GM12878 (cell line): Measurements from ENCODE around the gene TAC3. TPM values are rescaled to one million over a fixed set of nuclear protein-coding genes. Genes with fewer than 3 reads are reported as not detected.

Experiments
- ATAC-seq: fragments of 200-7000 bp; cut with Tn5 transposase; 3 replicates; pipeline ENCODE4 v1.9.1; 2020; ENCODE audit warnings: mild to moderate bottlenecking, moderate library complexity
- BruUV-seq: library from RNA; stranded (reverse); fragments of 400-500 nt; replicated peaks from 2 replicates; lab custom pipeline; 2021; lab: Mats Ljungman, UMichigan
- CTCF ChIA-PET: fragments of 300-600 bp; sonication (Branson Sonifier 250); formaldehyde crosslinking; extraction: SDS; loops from one replicate; lab custom pipeline; 2021; ENCODE audit warnings: inconsistent platforms; lab: Yijun Ruan, JAX
- POLR2A ChIA-PET: fragments of 350-600 bp; formaldehyde crosslinking; extraction: SDS; loops from one replicate; lab custom pipeline; 2021; ENCODE audit warnings: inconsistent platforms; lab: Charles Lee
- RAD21 ChIA-PET: fragments of 300-600 bp; sonication (Branson Sonifier 250); formaldehyde crosslinking; loops from one replicate; lab custom pipeline; 2023; ENCODE audit warnings: antibody characterized with exemption; ENCODE audit not compliant: unreplicated experiment; lab: Charles Lee
- SMC1A ChIA-PET: fragments of 300-600 bp; sonication (Branson Sonifier 250); formaldehyde crosslinking; loops from one replicate; lab custom pipeline; 2023; ENCODE audit not compliant: unreplicated experiment, uncharacterized antibody; lab: Charles Lee
- DNase-seq: peaks from one replicate; pipeline ENCODE4 v3.0.0-alpha.2; 2011; ENCODE audit warnings: low read depth, low spot score
- FAIRE-seq: peaks from 3 replicates; lab custom pipeline; 2011; peaks lifted over from hg19 to GRCh38; lab: Jason Lieb, UNC
- H2AFZ ChIP-seq: 2 replicates; pipeline ENCODE4 v1.6.0; 2011; ENCODE audit warnings: low read depth, low read length, control low read depth; ENCODE audit not compliant: control insufficient read depth
- H3K27ac ChIP-seq: 2 replicates; pipeline ENCODE4 v1.5.1; 2011; ENCODE audit warnings: control low read depth; ENCODE audit not compliant: control insufficient read depth, insufficient read depth
- H3K27me3 ChIP-seq, 2 experiments: replicated peaks in 1 of 2; 2 replicates each; pipeline versions ENCODE4 v1.6.0 to v1.6.1; 2011; ENCODE audit warnings: low read length in 1 of 2; ENCODE audit not compliant: control insufficient read depth in 2 of 2, insufficient read depth in 2 of 2
- H3K36me3 ChIP-seq, 2 experiments: 2 replicates each; pipeline ENCODE4 v1.5.1; 2011; ENCODE audit warnings: low read length in 1 of 2; ENCODE audit not compliant: control insufficient read depth in 2 of 2, insufficient read depth in 2 of 2
- H3K4me1 ChIP-seq: 2 replicates; pipeline ENCODE4 v1.6.1; 2011; ENCODE audit warnings: mild to moderate bottlenecking, low read length, moderate library complexity, mixed read lengths; ENCODE audit not compliant: control insufficient read depth, insufficient read depth
- H3K4me2 ChIP-seq: 2 replicates; pipeline ENCODE4 v1.6.0; 2011; ENCODE audit warnings: control low read depth; ENCODE audit not compliant: control insufficient read depth, insufficient read depth
- H3K4me3 ChIP-seq: fragments of 200-600 bp; sonication (generic); 2 replicates; pipeline ENCODE4 v1.5.1; 2016
- H3K79me2 ChIP-seq: 2 replicates; pipeline ENCODE4 v1.6.0; 2011; ENCODE audit warnings: low read length; ENCODE audit not compliant: control insufficient read depth, insufficient read depth
- H3K9ac ChIP-seq: 2 replicates; pipeline ENCODE4 v1.8.0; 2011; ENCODE audit warnings: low read length, control low read depth, mixed read lengths; ENCODE audit not compliant: control insufficient read depth, insufficient read depth
- H3K9me3 ChIP-seq: replicated peaks from 3 replicates; pipeline ENCODE4 v1.5.1; 2011; ENCODE audit warnings: mild to moderate bottlenecking, low read length; ENCODE audit not compliant: control insufficient read depth, insufficient read depth
- H4K20me1 ChIP-seq: 2 replicates; pipeline ENCODE4 v1.6.0; 2011; ENCODE audit not compliant: control insufficient read depth, insufficient read depth
- ATF2 ChIP-seq: IDR thresholded peaks from 2 replicates; pipeline ENCODE4 v1.6.1; 2012; ENCODE audit warnings: low read length, inconsistent platforms
- BMI1 ChIP-seq: fragments of 450-650 bp; IDR thresholded peaks from 2 replicates; pipeline ENCODE4 v1.6.1; 2016; ENCODE audit warnings: mild to moderate bottlenecking, moderate library complexity, borderline replicate concordance
- EED ChIP-seq: sonication (generic); IDR thresholded peaks from 2 replicates; pipeline ENCODE4 v1.6.1; 2016; ENCODE audit warnings: antibody characterized with exemption, low read depth
- HDAC6 ChIP-seq: fragments of 200-600 bp; sonication (generic); IDR thresholded peaks from one replicate; pipeline ENCODE4 v1.8.0; 2017; ENCODE audit warnings: antibody characterized with exemption; ENCODE audit not compliant: unreplicated experiment
- MTA3 ChIP-seq: IDR thresholded peaks from 2 replicates; pipeline ENCODE4 v1.6.1; 2012; ENCODE audit warnings: low read length, inconsistent platforms, borderline replicate concordance
- PAX5 ChIP-seq: IDR thresholded peaks from 2 replicates; pipeline ENCODE4 v1.6.1; 2011; ENCODE audit warnings: low read depth, low read length, borderline replicate concordance
- RB1 ChIP-seq: fragments of 450-650 bp; formaldehyde crosslinking; IDR thresholded peaks from 2 replicates; pipeline ENCODE4 v1.6.1; 2017; ENCODE audit warnings: mild to moderate bottlenecking, borderline replicate concordance
- SIN3A ChIP-seq: IDR thresholded peaks from 2 replicates; pipeline ENCODE4 v1.6.1; 2012; ENCODE audit warnings: low read depth, low read length, improper control_type of control experiment
- SMC3 ChIP-seq: IDR thresholded peaks from 2 replicates; pipeline ENCODE4 v1.6.1; 2011; ENCODE audit warnings: low read length, improper control_type of control experiment, borderline replicate concordance
- SREBF2 ChIP-seq: IDR thresholded peaks from 2 replicates; pipeline ENCODE4 v1.6.1; 2012; ENCODE audit warnings: mild to moderate bottlenecking, low read length
- SRF ChIP-seq, 2 experiments: IDR thresholded peaks; 2 replicates each; pipeline ENCODE4 v1.6.1; 2011; ENCODE audit warnings: low read depth in 2 of 2, low read length in 2 of 2, mild to moderate bottlenecking in 1 of 2, moderate library complexity in 1 of 2
- SUZ12 ChIP-seq: fragments of 200-600 bp; sonication (generic); IDR thresholded peaks from one replicate; pipeline ENCODE4 v1.6.1; 2018; ENCODE audit warnings: antibody characterized with exemption, mild to moderate bottlenecking; ENCODE audit not compliant: unreplicated experiment
- TCF12 ChIP-seq: IDR thresholded peaks from 2 replicates; pipeline ENCODE4 v1.6.1; 2011; ENCODE audit warnings: low read depth, mild to moderate bottlenecking, low read length
- ZNF207 ChIP-seq: fragments of 450-650 bp; IDR thresholded peaks from 2 replicates; pipeline ENCODE4 v1.6.1; 2014; ENCODE audit warnings: antibody characterized with exemption, mild to moderate bottlenecking, borderline replicate concordance
- WGBS: methylation state at CpG from one replicate; pipeline ENCODE4 v1.1.6; 2016; ENCODE audit warnings: low lambda C conversion rate; ENCODE audit not compliant: insufficient replicate concordance, insufficient coverage; ENCODE audit errors: missing lambda C conversion rate; 5-methylcytosine and 5-hydroxymethylcytosine counted together
- in situ Hi-C: fragments of 300-500 bp; cut with MboI; formaldehyde crosslinking; loops from 9 replicates; pipeline ENCODE4 v1.14.3; 2018; ENCODE audit warnings: mixed read lengths
- intact Hi-C: fragments of 100-400 bp; cut with micrococcal nuclease; formaldehyde crosslinking; loops from one replicate; pipeline ENCODE4 v1.14.2; 2022; ENCODE audit not compliant: unreplicated experiment
- polyA plus RNA-seq, 11 experiments: library from polyadenylated mRNA; depleted of rRNA in 4 of 11; unstranded in 6 of 11; stranded (reverse) in 5 of 11; fragments of >200 nt; fragmentation: Nextera tagmentation in 4 of 11; fragmentation: Illumina TruSeq in 1 of 11; extraction: Ambion mirVana in 4 of 11; extraction: Trizol in 1 of 11; gene quantifications; 1 replicate in 1 of 11; 2 replicates in 10 of 11; pipeline versions ENCODE4 v1.2.1 to v1.2.3, GENCODE V29; 2011 to 2016; ENCODE audit warnings: inconsistent platforms in 2 of 11, missing spikeins in 2 of 11, low read depth in 1 of 11
- total RNA-seq, 4 experiments: library from RNA; depleted of rRNA in 3 of 4; stranded (reverse); fragments of >200 nt in 3 of 4; fragmentation: Illumina TruSeq in 1 of 4; extraction: Trizol in 1 of 4; gene quantifications; 2 replicates each; pipeline versions ENCODE4 v1.2.1 to v1.2.3, GENCODE V29; 2013 to 2021
- TF ChIP-seq, protein P1 (sequence below): fragments of 450-650 bp; IDR thresholded peaks from 2 replicates; pipeline ENCODE4 v1.6.1; 2017; ENCODE audit warnings: antibody characterized with exemption, mild to moderate bottlenecking, moderate library complexity
- TF ChIP-seq, protein P2 (sequence below): fragments of 450-650 bp; IDR thresholded peaks from 2 replicates; pipeline ENCODE4 v1.6.1; 2016; ENCODE audit warnings: mild to moderate bottlenecking
- TF ChIP-seq, protein P3 (sequence below): fragments of 450-650 bp; IDR thresholded peaks from 2 replicates; pipeline ENCODE4 v1.6.1; 2014; ENCODE audit warnings: mild to moderate bottlenecking

The TAC3 gene
- total and polyA plus RNA-seq, 10 of the 15 experiments (the other 5 are each of a cell fraction or from before 2014, with no cell fraction given) = 0.11 to 0.18 (median 0.13) TPM; not detected in 7

GRCh38 chr12:56995930-56996496 is 20.3 kb downstream of the TAC3 start:
- Histone ChIP-seq H3K27me3 (no peaks in the 10 kb centered on the region), H4K20me1 (no peaks in the 10 kb centered on the region), H3K9ac (no peak overlapping the region), H3K4me2 (no peak overlapping the region), H3K79me2 (no peaks in the 10 kb centered on the region), H3K36me3 (no peaks in the 10 kb centered on the region; a peak in 2 of 4 replicates), H3K9me3 (no peaks in the 10 kb centered on the region), H2AFZ (no peak overlapping the region), H3K4me1 (peaks cover 37% of the 10 kb centered on the region), H3K27ac (no peak overlapping the region), H3K4me3 (no peak overlapping the region)
- TF ChIP-seq TCF12 (no peak), SIN3A (no peak), MTA3 (no peak), SREBF2 (no peak), SRF (IDR thresholded peaks at IDR 0.05; ENCODE audit: low read depth in 2 of 2, low read length in 2 of 2) (no peak), SUZ12 (no peak), SMC3 (no peak), HDAC6 (no peak), ZNF207 (no peak), PAX5 (no peak), BMI1 (no peak), EED (no peak), ATF2 (no peak), RB1 (no peak)
- TF ChIP-seq, protein P1, sequence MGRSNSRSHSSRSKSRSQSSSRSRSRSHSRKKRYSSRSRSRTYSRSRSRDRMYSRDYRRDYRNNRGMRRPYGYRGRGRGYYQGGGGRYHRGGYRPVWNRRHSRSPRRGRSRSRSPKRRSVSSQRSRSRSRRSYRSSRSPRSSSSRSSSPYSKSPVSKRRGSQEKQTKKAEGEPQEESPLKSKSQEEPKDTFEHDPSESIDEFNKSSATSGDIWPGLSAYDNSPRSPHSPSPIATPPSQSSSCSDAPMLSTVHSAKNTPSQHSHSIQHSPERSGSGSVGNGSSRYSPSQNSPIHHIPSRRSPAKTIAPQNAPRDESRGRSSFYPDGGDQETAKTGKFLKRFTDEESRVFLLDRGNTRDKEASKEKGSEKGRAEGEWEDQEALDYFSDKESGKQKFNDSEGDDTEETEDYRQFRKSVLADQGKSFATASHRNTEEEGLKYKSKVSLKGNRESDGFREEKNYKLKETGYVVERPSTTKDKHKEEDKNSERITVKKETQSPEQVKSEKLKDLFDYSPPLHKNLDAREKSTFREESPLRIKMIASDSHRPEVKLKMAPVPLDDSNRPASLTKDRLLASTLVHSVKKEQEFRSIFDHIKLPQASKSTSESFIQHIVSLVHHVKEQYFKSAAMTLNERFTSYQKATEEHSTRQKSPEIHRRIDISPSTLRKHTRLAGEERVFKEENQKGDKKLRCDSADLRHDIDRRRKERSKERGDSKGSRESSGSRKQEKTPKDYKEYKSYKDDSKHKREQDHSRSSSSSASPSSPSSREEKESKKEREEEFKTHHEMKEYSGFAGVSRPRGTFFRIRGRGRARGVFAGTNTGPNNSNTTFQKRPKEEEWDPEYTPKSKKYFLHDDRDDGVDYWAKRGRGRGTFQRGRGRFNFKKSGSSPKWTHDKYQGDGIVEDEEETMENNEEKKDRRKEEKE = no peak
- TF ChIP-seq, protein P2, sequence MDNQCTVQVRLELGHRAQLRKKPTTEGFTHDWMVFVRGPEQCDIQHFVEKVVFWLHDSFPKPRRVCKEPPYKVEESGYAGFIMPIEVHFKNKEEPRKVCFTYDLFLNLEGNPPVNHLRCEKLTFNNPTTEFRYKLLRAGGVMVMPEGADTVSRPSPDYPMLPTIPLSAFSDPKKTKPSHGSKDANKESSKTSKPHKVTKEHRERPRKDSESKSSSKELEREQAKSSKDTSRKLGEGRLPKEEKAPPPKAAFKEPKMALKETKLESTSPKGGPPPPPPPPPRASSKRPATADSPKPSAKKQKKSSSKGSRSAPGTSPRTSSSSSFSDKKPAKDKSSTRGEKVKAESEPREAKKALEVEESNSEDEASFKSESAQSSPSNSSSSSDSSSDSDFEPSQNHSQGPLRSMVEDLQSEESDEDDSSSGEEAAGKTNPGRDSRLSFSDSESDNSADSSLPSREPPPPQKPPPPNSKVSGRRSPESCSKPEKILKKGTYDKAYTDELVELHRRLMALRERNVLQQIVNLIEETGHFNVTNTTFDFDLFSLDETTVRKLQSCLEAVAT = no peak
- TF ChIP-seq, protein P3, sequence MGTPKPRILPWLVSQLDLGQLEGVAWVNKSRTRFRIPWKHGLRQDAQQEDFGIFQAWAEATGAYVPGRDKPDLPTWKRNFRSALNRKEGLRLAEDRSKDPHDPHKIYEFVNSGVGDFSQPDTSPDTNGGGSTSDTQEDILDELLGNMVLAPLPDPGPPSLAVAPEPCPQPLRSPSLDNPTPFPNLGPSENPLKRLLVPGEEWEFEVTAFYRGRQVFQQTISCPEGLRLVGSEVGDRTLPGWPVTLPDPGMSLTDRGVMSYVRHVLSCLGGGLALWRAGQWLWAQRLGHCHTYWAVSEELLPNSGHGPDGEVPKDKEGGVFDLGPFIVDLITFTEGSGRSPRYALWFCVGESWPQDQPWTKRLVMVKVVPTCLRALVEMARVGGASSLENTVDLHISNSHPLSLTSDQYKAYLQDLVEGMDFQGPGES = no peak
- SMC1A ChIA-PET = interaction anchor here (1.0 to 1.3 kb wide), 2 partner anchors 9 to 159 kb away, joined by 3 to 4 read pairs; no protein-coding TSS in a partner anchor
- in situ Hi-C loops (no loop called here), intact Hi-C loops (no loop called here)
- FAIRE-seq (no peak), DNase-seq (no peak), ATAC-seq (no peak)
- WGBS = 98% methylated on average over 11 of the region's 11 CpGs
- RAD21 ChIA-PET = interaction anchor here (1.2 to 1.3 kb wide), 2 partner anchors 73 to 115 kb away, joined by 3 read pairs; partner anchors contain the start of gene STAT6
- POLR2A ChIA-PET = no interaction called here
- BruUV-seq = no TSS peak
- CTCF ChIA-PET = interaction anchor here (1.4 to 10.2 kb wide), 4 partner anchors 8 to 236 kb away, joined by 3 to 144 read pairs (median 66); partner anchors contain the start of genes HSD17B6 and ZBTB39
